CD4-positive, alpha-beta T cell treated with Interferon gamma for 1 hour (primary cell): Measurements from ENCODE around the gene GHDC.
"Not testable (repeated sequence)": the region's sequence is repeated elsewhere in the genome, so short reads cannot be mapped to it uniquely, and the experiment has no call there.

Experiments
- DNase-seq: peaks from one replicate; pipeline ENCODE4 v3.0.0-alpha.2; 2020

GHDC gene

DNA sequence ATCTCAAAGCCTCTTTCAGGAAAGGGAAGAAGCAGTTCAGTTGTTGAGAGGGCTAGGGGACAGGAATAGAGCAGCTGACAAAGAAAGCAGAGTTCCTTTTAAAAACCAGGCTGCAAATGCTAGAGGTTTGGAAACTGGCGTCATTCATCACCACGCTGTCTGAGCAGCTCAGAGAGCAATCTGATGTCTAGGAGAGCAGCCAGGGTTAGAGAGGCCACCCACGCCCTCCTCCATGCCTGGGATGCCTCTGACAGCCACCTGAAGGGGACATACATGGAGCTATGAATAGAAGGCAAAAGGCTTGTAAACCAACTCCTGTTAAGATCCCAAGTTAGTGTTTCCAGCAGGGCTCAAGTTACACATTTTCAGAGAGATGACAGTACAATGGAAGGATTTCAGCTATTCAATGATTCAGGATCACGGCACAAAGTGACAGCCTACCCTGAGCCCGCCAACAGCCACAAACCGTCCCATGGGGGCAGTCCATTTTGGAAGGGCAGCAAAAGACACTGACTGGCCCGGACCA is 51.9 kb downstream of the GHDC start:
- DNase-seq, result no peak

- no peak for DNase-seq
These were observed 52.9 kb downstream of the GHDC start for GRCh38 chr17:42141382-42141781.

GRCh38 chr17:42140690-42141089 is 53.6 kb downstream of the GHDC start:
- not testable (repeated sequence) for DNase-seq
